Fibroblast of skin of right quadriceps (primary cell): ENCODE results near the gene HEXD.
"Not testable (repeated sequence)": the region's sequence is repeated elsewhere in the genome, so short reads cannot be mapped to it uniquely, and the experiment has no call there.

Experiments used
- DNase-seq: peaks from one replicate; pipeline ENCODE4 v3.0.0-alpha.2; 2013

The HEXD gene

GRCh38 chr17:82418001-82418986 is at the start of gene HEXD, which contains the start of gene OGFOD3:
HEXD (plus strand) TSS chr17:82418347; CDS start chr17:82419800, 1,453 bp downstream.
OGFOD3 (minus strand) TSS chr17:82418586; CDS start chr17:82418485, 101 bp downstream.
- peak; percentile 83 for DNase-seq

- DNase-seq: no peak
Measured at GRCh38 chr17:82369211-82369610, 48.9 kb upstream of the HEXD start.

GRCh38 chr17:82370471-82371332 is 47.4 kb upstream of the HEXD start:
- DNase-seq: no peak

GRCh38 chr17:82371333-82372248 is 46.6 kb upstream of the HEXD start, which contains the start of gene UTS2R:
UTS2R (plus strand) TSS chr17:82371765; CDS start chr17:82374325, 2,560 bp downstream.
- DNase-seq: no peak

GRCh38 chr17:82372249-82373071 is 45.7 kb upstream of the HEXD start:
- DNase-seq: no peak

GRCh38 chr17:82373072-82373452 is 45.1 kb upstream of the HEXD start:
- DNase-seq: not testable (repeated sequence)

GRCh38 chr17:82373731-82374625 is 44.2 kb upstream of the HEXD start:
- DNase-seq: no peak

GRCh38 chr17:82374626-82375331 is 43.4 kb upstream of the HEXD start:
- no peak for DNase-seq

- no peak for DNase-seq
Measured at GRCh38 chr17:82375359-82376041, 42.6 kb upstream of the HEXD start.

GRCh38 chr17:82376042-82376730 is 42.0 kb upstream of the HEXD start:
- no peak for DNase-seq

GRCh38 chr17:82377294-82377693 is 40.9 kb upstream of the HEXD start:
- not testable (repeated sequence) for DNase-seq

- no peak for DNase-seq
Measured at GRCh38 chr17:82377924-82378740, 40.0 kb upstream of the HEXD start.

GRCh38 chr17:82378741-82379021 is 39.5 kb upstream of the HEXD start:
- no peak for DNase-seq

GRCh38 chr17:82380860-82381702 is 37.1 kb upstream of the HEXD start:
- DNase-seq: no peak

GRCh38 chr17:82381703-82382009 is 36.5 kb upstream of the HEXD start:
- not testable (repeated sequence) for DNase-seq

GRCh38 chr17:82382220-82382932 is 35.8 kb upstream of the HEXD start:
- not testable (repeated sequence) for DNase-seq
